HCT116 (cell line): Measurements from ENCODE around the gene MIGA1. TPM values are rescaled to one million over a fixed set of nuclear protein-coding genes. Genes with fewer than 3 reads are reported as not detected.
A peak's percentile ranks its signal among the peaks of the same experiment; 100 is the strongest.

Experiments used
- ATAC-seq: fragments of 200-7000 bp; cut with Tn5 transposase; 2 replicates; pipeline ENCODE4 v1.9.1; 2020; ENCODE audit warnings: mild to moderate bottlenecking, moderate library complexity
- BruUV-seq: library from RNA; stranded (reverse); fragments of 400-500 nt; replicated peaks from 2 replicates; lab custom pipeline; 2021; lab: Mats Ljungman, UMichigan
- CTCF ChIA-PET: fragments of 300-600 bp; sonication (Branson Sonifier 250); formaldehyde crosslinking; loops from one replicate; lab custom pipeline; 2021; ENCODE audit warnings: antibody characterized with exemption; lab: Charles Lee
- POLR2A ChIA-PET: fragments of 300-600, 350-600 bp; sonication (Branson Sonifier 250); formaldehyde crosslinking; loops from one replicate; lab custom pipeline; 2021; ENCODE audit warnings: antibody characterized with exemption; lab: Charles Lee
- RAD21 ChIA-PET, 2 experiments: fragments of 300-600 bp; sonication (Branson Sonifier 250); formaldehyde crosslinking; loops; one replicate each; lab custom pipeline; 2023; ENCODE audit warnings: low total read pairs in 2 of 2; ENCODE audit not compliant: uncharacterized antibody in 2 of 2, unreplicated experiment in 2 of 2, low non-redundant PET in 1 of 2; lab: Charles Lee
- DNase-seq: peaks from one replicate; pipeline ENCODE4 v3.0.0-alpha.2; 2010; ENCODE audit warnings: low read depth, low spot score
- H2AFZ ChIP-seq: fragments of 200-600 bp; shearing (Covaris generic), sonication (generic); 2 replicates; pipeline ENCODE4 v1.6.1; 2017; ENCODE audit warnings: low read depth, mixed run types, mixed read lengths, antibody characterized with exemption, low read length; ENCODE audit not compliant: poor library complexity, severe bottlenecking
- H3K27ac ChIP-seq: 2 replicates; pipeline ENCODE4 v1.5.1; 2012; ENCODE audit warnings: low read depth, low read length
- H3K27me3 ChIP-seq: fragments of 200-600 bp; sonication (generic); 2 replicates; pipeline ENCODE4 v1.6.1; 2016; ENCODE audit warnings: mixed run types, low read length, mixed read lengths; ENCODE audit not compliant: insufficient read depth
- H3K36me3 ChIP-seq, 2 experiments: fragments of 200-500 bp in 1 of 2; fragments of 200-600 bp in 1 of 2; sonication (Bioruptor generic) in 1 of 2; sonication (generic) in 1 of 2; 2 replicates each; pipeline versions ENCODE4 v1.5.1 to v1.6.1; 2014 to 2016; ENCODE audit warnings: low read length in 2 of 2, inconsistent platforms in 1 of 2, mixed read lengths in 1 of 2, mixed run types in 1 of 2; ENCODE audit not compliant: insufficient read depth in 2 of 2, control insufficient read depth in 1 of 2
- H3K4me1 ChIP-seq, 2 experiments: fragments of 200-600 bp in 1 of 2; sonication (generic) in 1 of 2; 2 replicates each; pipeline versions ENCODE4 v1.5.1 to v1.6.1; 2012 to 2017; ENCODE audit warnings: low read length in 2 of 2, inconsistent platforms in 1 of 2, mild to moderate bottlenecking in 1 of 2, mixed read lengths in 1 of 2, mixed run types in 1 of 2, moderate library complexity in 1 of 2; ENCODE audit not compliant: insufficient read depth in 2 of 2, control insufficient read depth in 1 of 2
- H3K4me2 ChIP-seq: fragments of 200-600 bp; sonication (generic); 2 replicates; pipeline ENCODE4 v1.6.1; 2017; ENCODE audit warnings: mixed run types, low read length, mixed read lengths
- H3K4me3 ChIP-seq, 2 experiments: fragments of 200-600 bp in 1 of 2; sonication (generic) in 1 of 2; replicated peaks in 1 of 2; 2 replicates each; pipeline ENCODE4 v1.5.1; 2011 to 2016; ENCODE audit warnings: low read length in 2 of 2, control low read depth in 1 of 2, low read depth in 1 of 2, mild to moderate bottlenecking in 1 of 2, mixed read lengths in 1 of 2, mixed run types in 1 of 2
- H3K79me2 ChIP-seq: fragments of 200-600 bp; sonication (generic); 2 replicates; pipeline ENCODE4 v1.6.1; 2017; ENCODE audit warnings: mild to moderate bottlenecking, mixed run types, low read length, moderate library complexity, mixed read lengths; ENCODE audit not compliant: insufficient read depth
- H3K9ac ChIP-seq: fragments of 200-600 bp; sonication (generic); 2 replicates; pipeline ENCODE4 v1.6.1; 2016; ENCODE audit warnings: low read length, mixed read lengths
- H3K9me2 ChIP-seq: fragments of 200-600 bp; sonication (generic), shearing (Covaris generic); 2 replicates; pipeline ENCODE4 v1.6.1; 2017; ENCODE audit warnings: mixed run types, mild to moderate bottlenecking, moderate library complexity; ENCODE audit not compliant: insufficient read depth
- H3K9me3 ChIP-seq, 2 experiments: fragments of 200-500 bp in 1 of 2; fragments of 200-600 bp in 1 of 2; sonication (Bioruptor generic) in 1 of 2; sonication (generic) in 1 of 2; 2 replicates each; pipeline ENCODE4 v1.6.1; 2014 to 2017; ENCODE audit warnings: low read length in 2 of 2, mixed read lengths in 2 of 2, inconsistent platforms in 1 of 2, low read depth in 1 of 2, mild to moderate bottlenecking in 1 of 2, mixed run types in 1 of 2, moderate library complexity in 1 of 2; ENCODE audit not compliant: control insufficient read depth in 1 of 2, insufficient read depth in 1 of 2
- H4K20me1 ChIP-seq: fragments of 200-600 bp; sonication (generic), shearing (Covaris generic); 2 replicates; pipeline ENCODE4 v1.6.1; 2017; ENCODE audit warnings: mixed run types, mild to moderate bottlenecking, moderate library complexity; ENCODE audit not compliant: insufficient read depth
- EGR1 ChIP-seq: IDR thresholded peaks from 2 replicates; pipeline ENCODE4 v1.6.1; 2012; ENCODE audit warnings: low read depth
- POLR2A ChIP-seq: IDR thresholded peaks from 2 replicates; pipeline ENCODE4 v1.7.0; 2011; ENCODE audit warnings: borderline replicate concordance; ENCODE audit not compliant: insufficient read depth, insufficient read length; ENCODE audit errors: extremely low read depth
- POLR2AphosphoS5 ChIP-seq: IDR thresholded peaks from 2 replicates; pipeline ENCODE4 v1.6.1; 2011; ENCODE audit warnings: mild to moderate bottlenecking, low read depth, low read length, moderate library complexity
- RAD21 ChIP-seq: IDR thresholded peaks from 2 replicates; pipeline ENCODE4 v1.6.1; 2012; ENCODE audit warnings: low read depth, mild to moderate bottlenecking
- ZBTB33 ChIP-seq: IDR thresholded peaks from 2 replicates; pipeline ENCODE4 v1.6.1; 2011; ENCODE audit warnings: mild to moderate bottlenecking, low read length, moderate library complexity; ENCODE audit not compliant: insufficient replicate concordance; ENCODE audit errors: extremely low read depth
- ZFX ChIP-seq: fragments of 450-650 bp; IDR thresholded peaks from 2 replicates; pipeline ENCODE4 v1.6.1; 2017
- intact Hi-C: fragments of 100-400 bp; cut with micrococcal nuclease; formaldehyde crosslinking; loops from 2 replicates; pipeline ENCODE4 v1.10.0; 2022
- total RNA-seq: library from RNA; stranded (reverse); gene quantifications from one replicate; pipeline ENCODE4 v1.2.1, GENCODE V29; 2021; ENCODE audit not compliant: unreplicated experiment

The MIGA1 gene
- total RNA-seq, 1 experiment from 2014 or later = 9.6 TPM

- TF ChIP-seq ZBTB33 (no peak), POLR2AphosphoS5 (no peak), RAD21 (no peak)
Observed at GRCh38 chr1:77882411-77882810, 103.0 kb downstream of the MIGA1 start (continued).

- Histone ChIP-seq H3K9ac (no peak within 1 kb of the TSS), H3K4me3 (no peak within 1 kb of the TSS), H3K79me2 (no peaks in the 10 kb centered on the region), H3K27ac (no peak within 1 kb of the TSS), H3K9me3 (no peaks in the 10 kb centered on the region), H3K9me2 (no peaks in the 10 kb centered on the region), H3K27me3 (no peaks in the 10 kb centered on the region), H2AFZ (no peak within 1 kb of the TSS), H3K4me2 (peak within 1 kb of the TSS; percentile 21), H3K4me1 (peaks cover 3 to 16% of the 10 kb centered on the region in 2 experiments; a peak in 3 of 4 replicates), H4K20me1 (no peaks in the 10 kb centered on the region), H3K36me3 (no peaks in the 10 kb centered on the region)
- no TSS peak for BruUV-seq
- POLR2A ChIA-PET = no interaction called here
- ATAC-seq = no peak
- DNase-seq = no peak
- CTCF ChIA-PET = no interaction called here
- no peak for TF ChIP-seq ZFX
- no peak for TF ChIP-seq EGR1
- TF ChIP-seq POLR2A = no peak
- TF ChIP-seq, all 23 proteins: peak for 0
- RAD21 ChIA-PET = no interaction called here
- intact Hi-C loops = no loop called here
Observed at GRCh38 chr1:77888081-77888780, 108.8 kb downstream of the MIGA1 start, which contains the start of gene NEXN. TSS of gene NEXN (plus strand) at chr1:77888624. CDS start at chr1:77916107, 27,483 bp downstream.
